ENCODE data around the gene SFTPA2. TPM values are rescaled to one million over a fixed set of nuclear protein-coding genes. Genes with fewer than 3 reads are reported as not detected.
"Not testable (repeated sequence)": the region's sequence is repeated elsewhere in the genome, so short reads cannot be mapped to it uniquely, and the experiment has no call there.

The SFTPA2 gene
- total RNA-seq, 1 donor from 2014 or later, result not detected

- Histone ChIP-seq H3F3A (ENCODE audit: low read depth) (no peaks in the 10 kb centered on the region), H2AFZ (replicated peaks) (no peak overlapping the region)
- H3K9me3 Mint-ChIP-seq, result peaks cover 2% of the 10 kb centered on the region
Observed at GRCh38 chr10:79582096-79582495, 21.9 kb upstream of the SFTPA2 start.

GRCh38 chr10:79581044-79581443 lies 20.8 kb upstream of the SFTPA2 start:
- Histone ChIP-seq H3K27me3 (peaks cover 13% of the 10 kb centered on the region), H3K4me3 (no peak overlapping the region), H3F3A (ENCODE audit: low read depth) (no peaks in the 10 kb centered on the region), H3K4me1 (no peaks in the 10 kb centered on the region), H3K9me3 (ENCODE audit: low read depth) (no peaks in the 10 kb centered on the region), H2AFZ (replicated peaks) (no peak overlapping the region), H3K4me2 (no peak overlapping the region), H3K36me3 (no peaks in the 10 kb centered on the region), H3K9ac (no peak overlapping the region), H3K27ac (no peak overlapping the region), H3K79me2 (ENCODE audit: low read depth) (no peaks in the 10 kb centered on the region), H4K20me1 (ENCODE audit: low read depth) (no peaks in the 10 kb centered on the region)
- TF ChIP-seq EZH2 (IDR thresholded peaks at IDR 0.05) (no peak), EZH2phosphoT487 (IDR thresholded peaks at IDR 0.05) (no peak), CTCF (IDR thresholded peaks at IDR 0.05) (no peak)
- no peak for DNase-seq (ENCODE audit: low spot score)
- Mint-ChIP-seq H3K36me3 (no peaks in the 10 kb centered on the region), H3K27me3 (ENCODE audit: insufficient read depth, low read depth) (peaks cover 2% of the 10 kb centered on the region), H3K9me3 (peaks cover 2% of the 10 kb centered on the region), H3K27ac (no peak overlapping the region), H3K4me3 (no peak overlapping the region), H3K4me1 (no peaks in the 10 kb centered on the region)

More at GRCh38 chr10:79582096-79582495, 21.9 kb upstream of the SFTPA2 start:
- H3K4me2 ChIP-seq, result no peak overlapping the region
- H4K20me1 ChIP-seq (ENCODE audit: low read depth), result no peaks in the 10 kb centered on the region
- H3K4me1 ChIP-seq, result no peaks in the 10 kb centered on the region
- H3K4me3 Mint-ChIP-seq, result no peak overlapping the region
- TF ChIP-seq EZH2 (IDR thresholded peaks at IDR 0.05), result no peak
- no peak for TF ChIP-seq CTCF (IDR thresholded peaks at IDR 0.05)
- no peak for TF ChIP-seq EZH2phosphoT487 (IDR thresholded peaks at IDR 0.05)
- no peak overlapping the region for H3K27ac ChIP-seq
- no peaks in the 10 kb centered on the region for H3K4me1 Mint-ChIP-seq
- no peaks in the 10 kb centered on the region for H3K36me3 ChIP-seq
- peaks cover 12% of the 10 kb centered on the region for H3K27me3 ChIP-seq
- H3K27ac Mint-ChIP-seq, result no peak overlapping the region
- no peak for DNase-seq (ENCODE audit: low spot score)
- no peak overlapping the region for H3K4me3 ChIP-seq
- no peaks in the 10 kb centered on the region for H3K36me3 Mint-ChIP-seq
- no peaks in the 10 kb centered on the region for H3K27me3 Mint-ChIP-seq (ENCODE audit: insufficient read depth, low read depth)
- no peak overlapping the region for H3K9ac ChIP-seq
- H3K9me3 ChIP-seq (ENCODE audit: low read depth), result no peaks in the 10 kb centered on the region
- no peaks in the 10 kb centered on the region for H3K79me2 ChIP-seq (ENCODE audit: low read depth)

- peaks cover 2% of the 10 kb centered on the region for H3K27me3 Mint-ChIP-seq (ENCODE audit: insufficient read depth, low read depth)
- no peaks in the 10 kb centered on the region for H3K9me3 ChIP-seq (ENCODE audit: low read depth)
- TF ChIP-seq EZH2phosphoT487 (IDR thresholded peaks at IDR 0.05), result no peak
- TF ChIP-seq CTCF (IDR thresholded peaks at IDR 0.05), result no peak
- no peaks in the 10 kb centered on the region for H3K36me3 ChIP-seq
- H3K27me3 ChIP-seq, result peaks cover 13% of the 10 kb centered on the region
- no peaks in the 10 kb centered on the region for H3K79me2 ChIP-seq (ENCODE audit: low read depth)
- no peak for DNase-seq (ENCODE audit: low spot score)
- H3K4me3 ChIP-seq, result no peak overlapping the region
- H3K36me3 Mint-ChIP-seq, result no peaks in the 10 kb centered on the region
- H4K20me1 ChIP-seq (ENCODE audit: low read depth), result no peaks in the 10 kb centered on the region
- no peaks in the 10 kb centered on the region for H3K4me1 ChIP-seq
- no peak overlapping the region for H3K27ac ChIP-seq
- no peaks in the 10 kb centered on the region for H3F3A ChIP-seq (ENCODE audit: low read depth)
- H3K4me2 ChIP-seq, result no peak overlapping the region
- H3K9ac ChIP-seq, result no peak overlapping the region
- no peak overlapping the region for H2AFZ ChIP-seq (replicated peaks)
- H3K4me1 Mint-ChIP-seq, result no peaks in the 10 kb centered on the region
- peaks cover 8% of the 10 kb centered on the region for H3K9me3 Mint-ChIP-seq
- no peak overlapping the region for H3K27ac Mint-ChIP-seq
- H3K4me3 Mint-ChIP-seq, result no peak overlapping the region
Observed at GRCh38 chr10:79579361-79579760, 19.2 kb upstream of the SFTPA2 start.

- DNase-seq (ENCODE audit: low spot score); H3K4me1 Mint-ChIP-seq; H3K9ac ChIP-seq; H3K4me3 Mint-ChIP-seq; H3F3A ChIP-seq (ENCODE audit: low read depth); H3K4me1 ChIP-seq; H3K36me3 Mint-ChIP-seq; H3K9me3 ChIP-seq (ENCODE audit: low read depth); H3K4me2 ChIP-seq; H2AFZ ChIP-seq (replicated peaks); H3K27me3 Mint-ChIP-seq (ENCODE audit: insufficient read depth, low read depth); H3K4me3 ChIP-seq; H3K27ac Mint-ChIP-seq; H3K27me3 ChIP-seq; H3K79me2 ChIP-seq (ENCODE audit: low read depth); H3K36me3 ChIP-seq; H3K27ac ChIP-seq; H4K20me1 ChIP-seq (ENCODE audit: low read depth): not testable (repeated sequence)
- peaks cover 19% of the 10 kb centered on the region for H3K9me3 Mint-ChIP-seq
Observed at GRCh38 chr10:79570624-79571023, 10.4 kb upstream of the SFTPA2 start.

Measured in neural progenitor cell (in vitro differentiated cells).